Measurements from ENCODE around the gene ZCCHC12.

ZCCHC12 gene

DNA sequence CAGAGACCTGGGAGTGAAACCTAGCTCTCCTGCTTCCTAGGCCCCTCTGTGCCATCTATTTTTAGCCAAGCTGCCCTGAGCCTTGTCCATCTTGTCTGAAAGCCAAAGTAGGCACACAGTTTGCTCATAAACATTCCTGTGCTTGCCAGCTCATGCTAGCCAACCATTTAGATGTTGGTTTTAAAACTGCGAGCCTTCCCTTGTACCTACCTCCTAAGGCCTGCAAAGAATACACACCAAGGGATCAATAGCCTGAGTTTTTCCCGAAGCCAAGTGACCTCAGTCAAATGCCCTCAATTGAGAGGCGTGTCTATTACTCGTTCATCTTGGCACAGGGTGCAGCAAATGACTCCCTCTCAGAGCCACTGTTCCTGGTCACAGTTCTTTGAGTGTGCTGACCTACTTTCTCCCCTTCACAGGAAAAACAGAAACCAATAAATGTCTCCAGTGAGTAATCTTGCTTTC is 48.5 kb downstream of the ZCCHC12 start:
- DNase-seq (ENCODE audit: low spot score), result peak; percentile 0

Data from LoVo (cell line).